Large intestine (tissue), 3 donors: ENCODE results near the gene SLC30A5. TPM values are rescaled to one million over a fixed set of nuclear protein-coding genes. Genes with fewer than 3 reads are reported as not detected.
"Not testable (repeated sequence)": the region's sequence is repeated elsewhere in the genome, so short reads cannot be mapped to it uniquely, and the experiment has no call there.

Experiments
- DNase-seq, 2 donors: peaks; one replicate each; pipeline versions ENCODE4 v3.0.0 to v3.0.0-alpha.2; 2013
- H3K27ac ChIP-seq: one replicate; pipeline ENCODE4 v1.5.1; 2013; ENCODE audit warnings: low read length
- H3K27me3 ChIP-seq: 2 replicates; pipeline ENCODE4 v1.6.1; 2013; ENCODE audit warnings: low read length; ENCODE audit not compliant: control insufficient read depth, insufficient read depth
- H3K36me3 ChIP-seq: 2 replicates; pipeline ENCODE4 v1.6.1; 2013; ENCODE audit warnings: low read length; ENCODE audit not compliant: control insufficient read depth, insufficient read depth
- H3K4me1 ChIP-seq: one replicate; pipeline ENCODE4 v1.6.1; 2013; ENCODE audit warnings: low read length; ENCODE audit not compliant: control insufficient read depth, insufficient read depth
- H3K4me3 ChIP-seq: one replicate; pipeline ENCODE4 v1.5.1; 2013; ENCODE audit warnings: low read length
- H3K9me3 ChIP-seq: one replicate; pipeline ENCODE4 v1.6.1; 2013; ENCODE audit warnings: mild to moderate bottlenecking, low read depth, low read length, moderate library complexity; ENCODE audit not compliant: control insufficient read depth
- WGBS: methylation state at CpG from one replicate; pipeline ENCODE4 v1.1.5; 2013; ENCODE audit warnings: low lambda C conversion rate; ENCODE audit not compliant: insufficient coverage; 5-methylcytosine and 5-hydroxymethylcytosine counted together
- polyA plus RNA-seq: library from polyadenylated mRNA; unstranded; fragments of 120-200 nt; gene quantifications from one replicate; pipeline ENCODE4 v1.2.1, GENCODE V29; 2013

The SLC30A5 gene
- polyA plus RNA-seq, 1 donor: 51.1 TPM

DNA sequence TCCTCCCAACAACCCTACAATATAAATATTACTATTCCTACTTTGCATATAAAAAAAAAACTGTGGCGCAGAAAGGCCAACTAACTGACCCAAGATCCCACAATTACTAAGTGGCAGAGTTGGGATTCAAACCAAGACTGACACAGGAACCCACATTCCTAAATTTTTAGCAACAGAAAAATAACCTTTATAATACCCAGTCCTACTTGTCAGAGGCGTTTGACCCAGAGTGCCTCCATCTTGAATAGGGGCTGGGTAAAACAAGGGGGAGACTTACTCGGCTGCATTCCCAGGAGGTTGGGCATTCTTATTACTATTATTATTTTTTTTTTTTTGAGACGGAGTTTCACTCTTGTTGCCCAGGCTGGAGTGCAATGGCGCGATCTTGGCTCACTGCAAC is 2.0 kb upstream of the SLC30A5 start:
- DNase-seq: no peak
- Histone ChIP-seq H3K27ac (no peak overlapping the region), H3K4me3 (no peak overlapping the region), H3K4me1 (no peaks in the 10 kb centered on the region), H3K27me3 (no peaks in the 10 kb centered on the region), H3K9me3 (no peaks in the 10 kb centered on the region), H3K36me3 (peaks cover 4% of the 10 kb centered on the region)
- WGBS: 100% methylated on average over 1 of the region's 6 CpGs

DNA sequence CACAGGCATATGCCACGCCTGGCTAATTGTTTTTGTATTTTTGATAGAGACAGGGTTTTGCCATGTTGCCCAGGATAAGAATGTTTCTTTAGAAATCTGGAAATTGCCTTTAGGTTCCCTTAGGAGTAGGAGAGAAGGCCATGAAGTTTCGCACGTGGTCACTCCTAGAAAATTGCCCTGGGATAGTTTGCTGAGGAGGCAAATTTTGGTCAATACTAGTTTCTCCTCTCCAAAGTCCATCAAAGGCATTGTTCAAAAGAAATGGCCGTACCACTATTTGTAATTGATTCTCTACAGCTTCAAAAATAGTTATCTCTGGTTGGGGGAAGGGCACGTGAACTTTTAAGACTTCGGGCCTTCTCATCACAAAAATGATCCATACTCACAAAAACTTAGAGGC is 845 bp upstream of the SLC30A5 start:
- no peaks in the 10 kb centered on the region for H3K9me3 ChIP-seq
- no peaks in the 10 kb centered on the region for H3K4me1 ChIP-seq
- H3K27ac ChIP-seq: no peak overlapping the region
- DNase-seq: no peak
- WGBS: no CpG with 5 or more reads among the region's 6 CpGs
- no peak overlapping the region for H3K4me3 ChIP-seq
- peaks cover 9% of the 10 kb centered on the region for H3K36me3 ChIP-seq
- H3K27me3 ChIP-seq: no peaks in the 10 kb centered on the region

DNA sequence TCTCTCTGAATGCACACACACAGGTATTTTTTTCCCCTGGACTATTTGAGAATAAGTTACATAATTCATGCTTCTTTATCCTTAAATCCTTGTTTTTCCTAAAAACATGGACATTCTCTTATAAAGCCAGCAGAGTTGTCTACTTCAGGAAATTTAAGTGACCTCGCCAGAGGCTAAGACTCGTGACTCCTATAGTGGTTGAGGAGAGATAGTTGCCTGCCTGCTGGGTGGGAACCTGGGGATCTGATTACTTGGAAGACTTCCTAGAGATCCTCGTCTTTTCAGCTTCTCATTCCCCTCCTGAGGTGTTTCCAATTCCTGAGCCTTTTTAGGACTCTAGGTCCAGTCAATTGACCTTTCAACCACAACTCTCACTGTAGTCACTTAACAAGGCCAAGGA is 5.5 kb downstream of the SLC30A5 start:
- no peak for DNase-seq
- peaks cover 33% of the 10 kb centered on the region for H3K36me3 ChIP-seq
- WGBS: no CpG with 5 or more reads among the region's 3 CpGs
- no peaks in the 10 kb centered on the region for H3K27me3 ChIP-seq
- no peaks in the 10 kb centered on the region for H3K4me1 ChIP-seq
- H3K9me3 ChIP-seq: no peaks in the 10 kb centered on the region
- no peak overlapping the region for H3K4me3 ChIP-seq
- no peak overlapping the region for H3K27ac ChIP-seq

DNA sequence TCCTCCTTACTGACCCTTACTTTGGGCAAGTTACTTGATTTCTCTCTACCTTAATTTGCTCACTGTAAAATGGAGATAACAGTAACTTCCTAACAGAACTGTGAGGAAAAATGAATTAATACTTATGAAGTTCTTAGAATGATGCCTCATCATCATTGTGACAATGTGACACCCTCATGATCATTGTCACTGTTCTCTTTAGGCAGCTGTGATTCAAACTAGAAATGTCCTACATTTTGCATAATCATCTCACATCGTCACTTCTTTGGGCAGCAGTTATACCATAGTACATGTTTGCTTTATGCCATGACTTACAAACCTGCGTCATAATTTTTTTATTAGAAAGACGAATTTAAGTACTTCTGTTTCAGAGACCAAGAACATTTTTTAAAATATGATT is 9.7 kb downstream of the SLC30A5 start:
- H3K9me3 ChIP-seq: no peaks in the 10 kb centered on the region
- no peak overlapping the region for H3K4me3 ChIP-seq
- H3K4me1 ChIP-seq: no peaks in the 10 kb centered on the region
- H3K36me3 ChIP-seq: peaks cover 52% of the 10 kb centered on the region
- H3K27me3 ChIP-seq: no peaks in the 10 kb centered on the region
- no peak for DNase-seq
- no peak overlapping the region for H3K27ac ChIP-seq
- 80% methylated on average over 3 of the region's 3 CpGs for WGBS

DNA sequence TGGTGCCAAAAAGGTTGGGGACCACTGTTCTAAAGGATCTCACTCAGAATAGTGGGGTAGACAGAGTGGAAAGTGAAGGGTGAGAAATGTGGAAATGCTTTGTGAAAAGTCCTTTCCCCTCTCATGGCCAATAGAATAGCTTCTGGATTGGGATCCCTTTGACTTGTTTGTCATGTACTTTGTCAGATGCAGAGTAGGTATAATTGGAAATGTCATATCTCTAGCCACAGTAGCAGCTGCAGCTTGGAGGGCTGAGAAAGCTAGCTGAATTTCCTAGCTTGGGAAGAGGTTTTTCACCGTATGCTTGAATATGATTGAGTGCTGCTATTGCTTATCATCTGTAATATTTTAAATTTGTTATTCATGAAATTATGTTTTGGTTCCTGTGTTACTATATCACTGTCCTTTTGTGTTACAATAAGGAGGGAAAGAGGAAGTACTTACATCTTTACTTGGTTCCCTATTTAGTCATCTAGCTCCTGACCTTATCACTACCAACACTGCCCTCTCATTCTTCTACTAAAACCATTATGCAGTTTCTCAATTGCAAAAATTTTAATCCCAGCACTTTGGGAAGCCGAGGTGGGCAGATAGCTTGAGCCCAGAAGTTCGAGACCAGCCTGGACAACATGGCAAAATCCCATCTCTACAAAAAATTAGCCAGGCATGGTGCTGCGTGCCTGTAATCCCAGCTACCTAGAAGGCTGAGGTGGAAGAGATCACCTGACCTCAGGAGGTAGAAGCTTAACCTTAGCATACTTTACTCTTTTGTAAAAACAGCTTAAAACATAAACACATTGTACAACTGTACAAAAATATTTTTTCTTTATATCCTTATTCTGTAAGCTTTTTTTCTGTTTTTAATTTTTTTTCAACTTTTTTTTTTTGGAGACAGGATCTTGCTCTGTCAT is 12.4 kb downstream of the SLC30A5 start:
- no peak overlapping the region for H3K4me3 ChIP-seq
- no peaks in the 10 kb centered on the region for H3K9me3 ChIP-seq
- no peaks in the 10 kb centered on the region for H3K4me1 ChIP-seq
- H3K36me3 ChIP-seq: peaks cover 53% of the 10 kb centered on the region
- no CpG with 5 or more reads among the region's 4 CpGs for WGBS
- no peak for DNase-seq
- no peaks in the 10 kb centered on the region for H3K27me3 ChIP-seq
- H3K27ac ChIP-seq: no peak overlapping the region

DNA sequence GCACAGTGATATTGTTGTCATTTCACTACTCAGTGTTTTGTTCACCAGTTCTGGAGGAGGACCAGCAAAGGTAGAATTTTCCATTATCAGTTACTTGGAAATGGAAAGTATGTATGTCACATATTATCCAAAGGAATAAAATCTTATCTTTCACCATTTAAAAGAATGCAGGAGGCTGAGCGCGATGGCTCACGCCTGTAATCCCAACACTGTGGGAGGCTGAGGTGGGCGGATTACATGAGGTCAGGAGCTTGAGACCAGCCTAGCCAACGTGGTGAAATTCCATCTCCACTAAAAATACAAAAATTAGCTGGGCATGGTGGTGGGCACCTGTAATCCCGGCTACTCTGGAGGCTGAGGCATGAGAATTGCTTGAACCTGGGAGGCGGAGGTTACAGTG is 14.6 kb downstream of the SLC30A5 start:
- H3K4me1 ChIP-seq, H3K27ac ChIP-seq, H3K27me3 ChIP-seq, DNase-seq, H3K9me3 ChIP-seq, H3K4me3 ChIP-seq: not testable (repeated sequence)
- peaks cover 45% of the 10 kb centered on the region for H3K36me3 ChIP-seq
- WGBS: no CpG with 5 or more reads among the region's 7 CpGs

DNA sequence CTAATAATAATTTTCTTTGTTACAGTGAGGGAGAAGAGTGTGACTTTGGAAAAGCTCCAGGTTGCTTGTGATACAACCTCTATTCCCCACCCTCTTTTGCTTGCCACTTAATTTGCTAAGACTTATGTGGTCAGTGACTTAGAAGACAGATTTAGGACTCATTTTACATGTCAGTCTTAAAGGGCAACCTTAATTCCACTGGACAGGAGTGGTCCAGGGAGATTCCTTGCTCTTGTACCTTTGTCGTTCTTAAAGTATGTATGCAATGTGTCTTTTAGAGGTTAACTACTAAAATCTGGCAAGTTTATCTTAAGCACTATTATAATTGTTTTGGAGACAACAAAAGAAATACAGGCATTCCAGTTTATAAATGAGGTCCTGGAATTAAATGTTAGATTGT is 20.0 kb downstream of the SLC30A5 start:
- no CpG with 5 or more reads among the region's 1 CpG for WGBS
- H3K4me1 ChIP-seq: no peaks in the 10 kb centered on the region
- no peaks in the 10 kb centered on the region for H3K9me3 ChIP-seq
- H3K4me3 ChIP-seq: no peak overlapping the region
- no peak for DNase-seq
- peaks cover 39% of the 10 kb centered on the region for H3K36me3 ChIP-seq
- H3K27ac ChIP-seq: no peak overlapping the region
- no peaks in the 10 kb centered on the region for H3K27me3 ChIP-seq

DNA sequence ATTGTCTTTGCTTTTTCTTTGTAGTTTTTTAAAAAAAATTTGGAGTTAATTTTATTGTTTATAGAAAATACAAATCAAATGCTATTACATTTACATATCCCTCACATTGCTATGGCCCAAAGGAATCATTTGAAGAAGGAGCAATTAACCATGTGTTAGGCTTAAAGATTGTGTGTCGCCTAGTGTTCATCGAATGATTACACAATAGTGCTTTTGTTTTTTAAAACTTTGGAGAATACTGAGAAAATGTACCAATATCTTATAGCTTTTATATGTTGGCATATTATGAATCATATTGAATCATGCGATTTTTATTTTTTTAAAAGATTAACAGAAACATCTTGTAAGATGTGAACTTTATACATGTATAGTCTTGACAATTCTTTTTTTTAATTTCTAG is 21.7 kb downstream of the SLC30A5 start:
- no peaks in the 10 kb centered on the region for H3K9me3 ChIP-seq
- no peaks in the 10 kb centered on the region for H3K27me3 ChIP-seq
- no peak overlapping the region for H3K4me3 ChIP-seq
- no peak for DNase-seq
- no peak overlapping the region for H3K27ac ChIP-seq
- H3K36me3 ChIP-seq: peaks cover 36% of the 10 kb centered on the region
- WGBS: 82% methylated on average over 2 of the region's 3 CpGs
- no peaks in the 10 kb centered on the region for H3K4me1 ChIP-seq

DNA sequence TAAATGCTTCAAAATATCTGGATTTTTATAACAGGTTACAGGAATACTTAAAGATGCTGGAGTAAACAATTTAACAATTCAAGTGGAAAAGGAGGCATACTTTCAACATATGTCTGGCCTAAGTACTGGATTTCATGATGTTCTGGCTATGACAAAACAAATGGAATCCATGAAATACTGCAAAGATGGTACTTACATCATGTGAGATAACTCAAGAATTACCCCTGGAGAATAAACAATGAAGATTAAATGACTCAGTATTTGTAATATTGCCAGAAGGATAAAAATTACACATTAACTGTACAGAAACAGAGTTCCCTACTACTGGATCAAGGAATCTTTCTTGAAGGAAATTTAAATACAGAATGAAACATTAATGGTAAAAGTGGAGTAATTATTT is 35.6 kb downstream of the SLC30A5 start:
- no peaks in the 10 kb centered on the region for H3K4me1 ChIP-seq
- H3K36me3 ChIP-seq: peaks cover 31% of the 10 kb centered on the region
- H3K4me3 ChIP-seq: no peak overlapping the region
- H3K27ac ChIP-seq: no peak overlapping the region
- no peaks in the 10 kb centered on the region for H3K27me3 ChIP-seq
- DNase-seq: no peak
- no peaks in the 10 kb centered on the region for H3K9me3 ChIP-seq

DNA sequence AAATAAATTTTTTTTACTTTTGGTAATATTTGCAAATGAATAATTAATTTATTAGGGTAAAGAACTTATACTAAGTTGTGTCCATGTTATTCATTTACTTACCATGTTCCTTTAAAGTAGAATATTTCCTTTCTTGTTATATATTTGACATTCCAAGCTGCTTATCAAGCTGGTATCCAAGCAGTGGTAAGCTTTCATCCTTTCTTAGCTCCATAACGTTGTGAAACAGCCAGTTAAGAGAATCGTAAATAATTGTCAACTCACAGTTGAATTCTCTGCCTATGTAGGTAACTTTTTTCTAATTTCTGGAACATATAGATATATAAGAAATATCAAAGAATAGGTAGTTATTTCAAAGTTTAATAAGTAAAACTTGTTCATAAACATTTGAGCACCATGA is 36.4 kb downstream of the SLC30A5 start:
- Histone ChIP-seq H3K4me3 (no peak overlapping the region), H3K4me1 (no peaks in the 10 kb centered on the region), H3K9me3 (no peaks in the 10 kb centered on the region), H3K27me3 (no peaks in the 10 kb centered on the region), H3K27ac (no peak overlapping the region), H3K36me3 (peaks cover 23% of the 10 kb centered on the region)
- 60% methylated on average over 1 of the region's 2 CpGs for WGBS
- DNase-seq: no peak

DNA sequence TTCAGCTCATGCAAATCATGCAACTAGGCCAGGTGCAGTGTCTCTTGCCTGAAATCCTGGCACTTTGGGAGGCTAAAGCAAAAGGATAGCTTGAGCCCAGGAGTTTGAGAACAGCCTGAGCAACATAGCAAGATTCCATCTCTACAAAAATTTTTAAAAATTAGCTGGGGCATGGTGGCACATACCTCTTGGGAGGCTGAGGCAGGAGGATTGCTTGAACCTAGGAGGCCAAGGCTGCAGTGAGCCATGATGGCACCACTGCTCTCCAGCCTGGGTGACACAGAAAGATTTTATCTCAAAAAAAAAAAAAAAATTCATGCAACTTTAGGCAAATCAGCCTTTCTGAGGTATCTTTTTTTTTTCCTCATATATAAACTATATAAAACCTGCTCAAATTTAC is 37.5 kb downstream of the SLC30A5 start:
- Histone ChIP-seq H3K9me3 (no peaks in the 10 kb centered on the region), H3K27me3 (no peaks in the 10 kb centered on the region), H3K4me1 (no peaks in the 10 kb centered on the region), H3K27ac (no peak overlapping the region), H3K4me3 (no peak overlapping the region), H3K36me3 (peaks cover 21% of the 10 kb centered on the region)
- DNase-seq: no peak
